Stimulated activated CD4-positive, alpha-beta T cell treated with anti-CD3 and anti-CD28 coated beads, TNF-alpha, amount 100 ng/mL, for 4 hours (primary cell): ENCODE data around the gene ZBTB46.
"Not testable (repeated sequence)": the region's sequence is repeated elsewhere in the genome, so short reads cannot be mapped to it uniquely, and the experiment has no call there.

Source experiments
- DNase-seq, 3 experiments: peaks; one replicate each; pipeline ENCODE4 v3.0.0-alpha.2; 2020; ENCODE audit warnings: low read depth in 3 of 3

Gene ZBTB46

GRCh38 chr20:63858393-63859165 is 27.5 kb upstream of the ZBTB46 start:
- no peak for DNase-seq

- DNase-seq, result no peak
These were observed 26.8 kb upstream of the ZBTB46 start for GRCh38 chr20:63857764-63858392.

- DNase-seq, result no peak
These were observed 25.0 kb upstream of the ZBTB46 start for GRCh38 chr20:63856098-63856511.

GRCh38 chr20:63855363-63856097 is 24.5 kb upstream of the ZBTB46 start:
- DNase-seq, result no peak

GRCh38 chr20:63854766-63855362 is 23.8 kb upstream of the ZBTB46 start:
- no peak for DNase-seq

- DNase-seq, result no peak
These were observed 23.2 kb upstream of the ZBTB46 start for GRCh38 chr20:63854069-63854765.

GRCh38 chr20:63853733-63854068 is 22.6 kb upstream of the ZBTB46 start:
- DNase-seq, result not testable (repeated sequence)

GRCh38 chr20:63851548-63851943 is 20.5 kb upstream of the ZBTB46 start:
- not testable (repeated sequence) for DNase-seq

GRCh38 chr20:63850689-63851547 is 19.9 kb upstream of the ZBTB46 start:
- no peak for DNase-seq

GRCh38 chr20:63848003-63848911 is 17.2 kb upstream of the ZBTB46 start:
- no peak for DNase-seq

- DNase-seq, result no peak
These were observed 16.4 kb upstream of the ZBTB46 start for GRCh38 chr20:63847237-63848002.

GRCh38 chr20:63846888-63847236 is 15.8 kb upstream of the ZBTB46 start:
- DNase-seq, result no peak

GRCh38 chr20:63846128-63846771 is 15.2 kb upstream of the ZBTB46 start:
- DNase-seq, result no peak

- DNase-seq, result no peak
These were observed 13.5 kb upstream of the ZBTB46 start for GRCh38 chr20:63844511-63844991.

GRCh38 chr20:63843778-63844177 is 12.7 kb upstream of the ZBTB46 start:
- no peak for DNase-seq

GRCh38 chr20:63843222-63843621 is 12.2 kb upstream of the ZBTB46 start:
- DNase-seq, result no peak

- DNase-seq, result no peak
These were observed 11.2 kb upstream of the ZBTB46 start for GRCh38 chr20:63842258-63842657.

- no peak for DNase-seq
These were observed 9.4 kb upstream of the ZBTB46 start for GRCh38 chr20:63840405-63840828.
